GM12878 (cell line): ENCODE measurements around the gene MAGI2. TPM values are rescaled to one million over a fixed set of nuclear protein-coding genes. Genes with fewer than 3 reads are reported as not detected.

Source experiments
- ATAC-seq: fragments of 200-7000 bp; cut with Tn5 transposase; 3 replicates; pipeline ENCODE4 v1.9.1; 2020; ENCODE audit warnings: mild to moderate bottlenecking, moderate library complexity
- BruUV-seq: library from RNA; stranded (reverse); fragments of 400-500 nt; replicated peaks from 2 replicates; lab custom pipeline; 2021; lab: Mats Ljungman, UMichigan
- CTCF ChIA-PET: fragments of 300-600 bp; sonication (Branson Sonifier 250); formaldehyde crosslinking; extraction: SDS; loops from one replicate; lab custom pipeline; 2021; ENCODE audit warnings: inconsistent platforms; lab: Yijun Ruan, JAX
- POLR2A ChIA-PET: fragments of 350-600 bp; formaldehyde crosslinking; extraction: SDS; loops from one replicate; lab custom pipeline; 2021; ENCODE audit warnings: inconsistent platforms; lab: Charles Lee
- RAD21 ChIA-PET: fragments of 300-600 bp; sonication (Branson Sonifier 250); formaldehyde crosslinking; loops from one replicate; lab custom pipeline; 2023; ENCODE audit warnings: antibody characterized with exemption; ENCODE audit not compliant: unreplicated experiment; lab: Charles Lee
- SMC1A ChIA-PET: fragments of 300-600 bp; sonication (Branson Sonifier 250); formaldehyde crosslinking; loops from one replicate; lab custom pipeline; 2023; ENCODE audit not compliant: unreplicated experiment, uncharacterized antibody; lab: Charles Lee
- DNase-seq: peaks from one replicate; pipeline ENCODE4 v3.0.0-alpha.2; 2011; ENCODE audit warnings: low read depth, low spot score
- FAIRE-seq: peaks from 3 replicates; lab custom pipeline; 2011; peaks lifted over from hg19 to GRCh38; lab: Jason Lieb, UNC
- H2AFZ ChIP-seq: 2 replicates; pipeline ENCODE4 v1.6.0; 2011; ENCODE audit warnings: low read depth, low read length, control low read depth; ENCODE audit not compliant: control insufficient read depth
- H3K27ac ChIP-seq: 2 replicates; pipeline ENCODE4 v1.5.1; 2011; ENCODE audit warnings: control low read depth; ENCODE audit not compliant: control insufficient read depth, insufficient read depth
- H3K27me3 ChIP-seq, 2 experiments: replicated peaks in 1 of 2; 2 replicates each; pipeline versions ENCODE4 v1.6.0 to v1.6.1; 2011; ENCODE audit warnings: low read length in 1 of 2; ENCODE audit not compliant: control insufficient read depth in 2 of 2, insufficient read depth in 2 of 2
- H3K36me3 ChIP-seq, 2 experiments: 2 replicates each; pipeline ENCODE4 v1.5.1; 2011; ENCODE audit warnings: low read length in 1 of 2; ENCODE audit not compliant: control insufficient read depth in 2 of 2, insufficient read depth in 2 of 2
- H3K4me1 ChIP-seq: 2 replicates; pipeline ENCODE4 v1.6.1; 2011; ENCODE audit warnings: mild to moderate bottlenecking, low read length, moderate library complexity, mixed read lengths; ENCODE audit not compliant: control insufficient read depth, insufficient read depth
- H3K4me2 ChIP-seq: 2 replicates; pipeline ENCODE4 v1.6.0; 2011; ENCODE audit warnings: control low read depth; ENCODE audit not compliant: control insufficient read depth, insufficient read depth
- H3K4me3 ChIP-seq: fragments of 200-600 bp; sonication (generic); 2 replicates; pipeline ENCODE4 v1.5.1; 2016
- H3K79me2 ChIP-seq: 2 replicates; pipeline ENCODE4 v1.6.0; 2011; ENCODE audit warnings: low read length; ENCODE audit not compliant: control insufficient read depth, insufficient read depth
- H3K9ac ChIP-seq: 2 replicates; pipeline ENCODE4 v1.8.0; 2011; ENCODE audit warnings: low read length, control low read depth, mixed read lengths; ENCODE audit not compliant: control insufficient read depth, insufficient read depth
- H3K9me3 ChIP-seq: replicated peaks from 3 replicates; pipeline ENCODE4 v1.5.1; 2011; ENCODE audit warnings: mild to moderate bottlenecking, low read length; ENCODE audit not compliant: control insufficient read depth, insufficient read depth
- H4K20me1 ChIP-seq: 2 replicates; pipeline ENCODE4 v1.6.0; 2011; ENCODE audit not compliant: control insufficient read depth, insufficient read depth
- BMI1 ChIP-seq: fragments of 450-650 bp; IDR thresholded peaks from 2 replicates; pipeline ENCODE4 v1.6.1; 2016; ENCODE audit warnings: mild to moderate bottlenecking, moderate library complexity, borderline replicate concordance
- ELK1 ChIP-seq: IDR thresholded peaks from 2 replicates; pipeline ENCODE4 v1.6.1; 2012; ENCODE audit warnings: low read depth, low read length, improper control_type of control experiment
- KDM1A ChIP-seq: fragments of 200-600 bp; sonication (generic); IDR thresholded peaks from 2 replicates; pipeline ENCODE4 v1.6.1; 2016; ENCODE audit warnings: borderline replicate concordance
- MLLT1 ChIP-seq: fragments of 450-650 bp; IDR thresholded peaks from 2 replicates; pipeline ENCODE4 v1.6.1; 2016; ENCODE audit warnings: mild to moderate bottlenecking
- MXI1 ChIP-seq: fragments of 150-350 bp; IDR thresholded peaks from 2 replicates; pipeline ENCODE4 v1.6.1; 2011; ENCODE audit warnings: low read depth, mild to moderate bottlenecking, inconsistent platforms, low read length, improper control_type of control experiment
- POLR2AphosphoS5 ChIP-seq: IDR thresholded peaks from 2 replicates; pipeline ENCODE4 v1.6.1; 2011; ENCODE audit warnings: mild to moderate bottlenecking, low read length, inconsistent platforms
- PRDM15 ChIP-seq: fragments of 450-650 bp; formaldehyde crosslinking; IDR thresholded peaks from 2 replicates; pipeline ENCODE4 v1.4.0; 2020; ENCODE audit warnings: mild to moderate bottlenecking, moderate library complexity
- RB1 ChIP-seq: fragments of 450-650 bp; formaldehyde crosslinking; IDR thresholded peaks from 2 replicates; pipeline ENCODE4 v1.6.1; 2017; ENCODE audit warnings: mild to moderate bottlenecking, borderline replicate concordance
- REST ChIP-seq: IDR thresholded peaks from 2 replicates; pipeline ENCODE4 v1.6.1; 2012; ENCODE audit warnings: mild to moderate bottlenecking, low read depth, low read length
- SMC3 ChIP-seq: IDR thresholded peaks from 2 replicates; pipeline ENCODE4 v1.6.1; 2011; ENCODE audit warnings: low read length, improper control_type of control experiment, borderline replicate concordance
- ZSCAN29 ChIP-seq: fragments of 450-650 bp; IDR thresholded peaks from 2 replicates; pipeline ENCODE4 v1.6.1; 2017; ENCODE audit warnings: mild to moderate bottlenecking, moderate library complexity
- WGBS: methylation state at CpG from one replicate; pipeline ENCODE4 v1.1.6; 2016; ENCODE audit warnings: low lambda C conversion rate; ENCODE audit not compliant: insufficient replicate concordance, insufficient coverage; ENCODE audit errors: missing lambda C conversion rate; 5-methylcytosine and 5-hydroxymethylcytosine counted together
- in situ Hi-C: fragments of 300-500 bp; cut with MboI; formaldehyde crosslinking; loops from 9 replicates; pipeline ENCODE4 v1.14.3; 2018; ENCODE audit warnings: mixed read lengths
- intact Hi-C: fragments of 100-400 bp; cut with micrococcal nuclease; formaldehyde crosslinking; loops from one replicate; pipeline ENCODE4 v1.14.2; 2022; ENCODE audit not compliant: unreplicated experiment
- polyA plus RNA-seq, 11 experiments: library from polyadenylated mRNA; depleted of rRNA in 4 of 11; unstranded in 6 of 11; stranded (reverse) in 5 of 11; fragments of >200 nt; fragmentation: Nextera tagmentation in 4 of 11; fragmentation: Illumina TruSeq in 1 of 11; extraction: Ambion mirVana in 4 of 11; extraction: Trizol in 1 of 11; gene quantifications; 1 replicate in 1 of 11; 2 replicates in 10 of 11; pipeline versions ENCODE4 v1.2.1 to v1.2.3, GENCODE V29; 2011 to 2016; ENCODE audit warnings: inconsistent platforms in 2 of 11, missing spikeins in 2 of 11, low read depth in 1 of 11
- total RNA-seq, 4 experiments: library from RNA; depleted of rRNA in 3 of 4; stranded (reverse); fragments of >200 nt in 3 of 4; fragmentation: Illumina TruSeq in 1 of 4; extraction: Trizol in 1 of 4; gene quantifications; 2 replicates each; pipeline versions ENCODE4 v1.2.1 to v1.2.3, GENCODE V29; 2013 to 2021

The MAGI2 gene
- total and polyA plus RNA-seq, 10 of the 15 experiments (the other 5 are each of a cell fraction or from before 2014, with no cell fraction given): 0.01 to 0.31 (median 0.05) TPM; not detected in 2

- BruUV-seq: no TSS peak
- Histone ChIP-seq H3K4me3 (no peak overlapping the region), H3K36me3 (no peaks in the 10 kb centered on the region), H3K9me3 (no peaks in the 10 kb centered on the region), H3K4me2 (no peak overlapping the region), H4K20me1 (no peaks in the 10 kb centered on the region), H3K9ac (no peak overlapping the region), H3K27ac (no peak overlapping the region), H3K79me2 (no peaks in the 10 kb centered on the region), H2AFZ (no peak overlapping the region), H3K27me3 (no peaks in the 10 kb centered on the region), H3K4me1 (no peaks in the 10 kb centered on the region)
- ChIA-PET CTCF (interaction anchor here (2.3 kb wide), 1 partner anchor 7 kb away, joined by 8 read pairs; no protein-coding TSS in a partner anchor), POLR2A (no interaction called here), SMC1A (no interaction called here), RAD21 (no interaction called here)
- no peak for DNase-seq
- TF ChIP-seq SMC3 (no peak), ELK1 (no peak), ZSCAN29 (no peak), REST (no peak), RB1 (no peak), MXI1 (no peak), MLLT1 (no peak), BMI1 (no peak), PRDM15 (no peak), KDM1A (no peak), POLR2AphosphoS5 (no peak)
- no peak for FAIRE-seq
- intact Hi-C loops (no loop called here), in situ Hi-C loops (loop anchor here (25.0 kb wide), 1 partner anchor 721 kb away; no protein-coding TSS in a partner anchor)
- WGBS: 75% methylated on average over 4 of the region's 4 CpGs
- ATAC-seq: no peak
Measured at GRCh38 chr7:79290841-79291497, 162.5 kb downstream of the MAGI2 start.
